ENCODE data around the gene VDR. TPM values are rescaled to one million over a fixed set of nuclear protein-coding genes. Genes with fewer than 3 reads are reported as not detected.
"Not testable (repeated sequence)": the region's sequence is repeated elsewhere in the genome, so short reads cannot be mapped to it uniquely, and the experiment has no call there.

The VDR gene
- total RNA-seq, 3 donors from 2014 or later = 83.5 to 95.1 (median 87.3) TPM

DNA sequence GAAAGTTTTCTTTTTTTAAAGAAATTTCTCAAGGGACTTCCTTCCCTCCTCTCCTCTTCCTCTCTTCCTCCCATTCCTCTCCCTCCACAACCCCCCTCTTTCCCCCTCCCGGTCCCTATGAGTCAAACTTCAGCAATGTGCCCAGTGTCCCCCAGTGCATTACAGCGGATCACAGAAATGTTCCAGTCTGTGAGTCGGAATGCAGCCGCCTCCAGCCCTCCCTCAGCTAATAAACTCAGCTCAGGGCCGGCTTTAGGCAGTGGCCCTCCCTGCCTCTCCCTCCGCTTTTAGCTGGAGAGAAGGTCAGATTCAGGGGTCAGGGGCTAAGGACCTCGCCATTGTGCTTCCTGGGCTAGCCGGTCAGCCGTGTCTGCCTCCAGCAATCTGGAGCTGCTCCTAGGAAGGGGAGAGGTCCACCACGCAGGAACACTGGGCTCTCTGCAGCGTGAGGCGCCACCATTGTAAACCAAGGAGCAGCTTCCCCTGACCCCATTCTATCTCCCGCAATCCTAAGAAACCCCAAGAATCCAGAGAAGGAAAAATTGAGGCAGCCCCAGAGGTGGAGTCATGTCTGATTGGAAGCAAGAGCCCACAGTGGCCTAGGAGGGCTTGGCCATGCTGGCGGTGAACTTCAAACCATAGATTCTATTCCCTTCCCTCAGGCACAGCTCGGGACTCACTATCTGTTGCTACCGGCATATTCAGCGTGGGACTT, 84.0 kb downstream of the VDR start:
- H3K27me3 Mint-ChIP-seq (ENCODE audit: low read depth) = no peaks in the 10 kb centered on the region
- H3K9me3 Mint-ChIP-seq = no peaks in the 10 kb centered on the region
- H3K36me3 Mint-ChIP-seq (ENCODE audit: insufficient read depth) = peaks cover 17% of the 10 kb centered on the region
- ATAC-seq (no peak), DNase-seq (no peak)
- peaks cover 80% of the 10 kb centered on the region for H3K4me1 Mint-ChIP-seq (ENCODE audit: low read depth)
- peak overlapping the region; percentile 92 for H3K4me3 Mint-ChIP-seq

GRCh38 chr12:47819896-47820630, 84.7 kb downstream of the VDR start, which contains the start of gene HDAC7:
TSS of gene HDAC7 (minus strand) at chr12:47819903. CDS start at chr12:47819785, 118 bp downstream.
- Mint-ChIP-seq H3K36me3 (ENCODE audit: insufficient read depth) (peaks cover 17% of the 10 kb centered on the region), H3K27me3 (ENCODE audit: low read depth) (no peaks in the 10 kb centered on the region), H3K4me1 (ENCODE audit: low read depth) (peaks cover 80% of the 10 kb centered on the region), H3K9me3 (no peaks in the 10 kb centered on the region), H3K4me3 (peak within 1 kb of the TSS; percentile 97)
- peak; percentile 66 for DNase-seq
- peak; percentile 69 to 70 for ATAC-seq

DNA sequence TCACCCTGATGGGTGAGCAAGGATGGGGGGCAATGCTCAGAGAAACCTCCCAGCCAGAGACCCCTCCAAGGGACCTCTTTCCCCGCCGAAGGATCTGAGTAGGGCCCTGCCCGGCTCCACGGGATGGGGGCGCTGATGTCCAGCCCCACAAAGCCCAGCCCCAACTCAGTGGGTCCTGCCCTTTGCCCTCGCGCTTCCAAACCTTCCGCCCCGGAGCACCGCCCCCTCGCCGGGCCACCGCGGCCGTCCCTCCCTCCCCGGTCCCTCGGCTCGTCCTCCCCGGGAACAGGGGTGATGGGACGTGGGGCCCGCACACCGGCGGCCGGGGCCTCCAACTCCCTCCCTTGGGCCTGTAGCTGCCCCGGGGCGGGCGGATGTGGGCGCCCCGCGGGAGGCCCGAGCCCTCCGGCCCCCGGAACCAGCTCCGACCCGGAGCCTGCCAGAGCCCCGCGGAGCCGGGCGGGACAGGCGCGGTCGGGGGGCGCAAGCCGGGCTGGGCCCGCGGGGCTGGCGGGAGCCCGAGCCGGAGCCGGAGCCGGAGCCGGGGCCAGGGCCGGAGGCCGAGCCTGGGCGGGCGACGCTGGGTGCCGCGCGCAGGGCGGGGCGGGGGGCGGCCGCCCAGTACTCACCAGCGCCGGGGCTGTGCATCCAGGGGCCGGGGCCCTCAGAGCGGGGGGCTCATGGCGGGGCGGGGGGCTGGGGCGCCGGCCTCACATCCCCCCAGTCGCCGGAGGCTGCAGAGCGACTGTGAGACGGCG, 85.5 kb downstream of the VDR start:
- DNase-seq (peak; percentile 32), ATAC-seq (peak; percentile 16 to 26)
- H3K27me3 Mint-ChIP-seq (ENCODE audit: low read depth) = no peaks in the 10 kb centered on the region
- peaks cover 80% of the 10 kb centered on the region for H3K4me1 Mint-ChIP-seq (ENCODE audit: low read depth)
- peaks cover 23% of the 10 kb centered on the region for H3K36me3 Mint-ChIP-seq (ENCODE audit: insufficient read depth)
- no peaks in the 10 kb centered on the region for H3K9me3 Mint-ChIP-seq
- H3K4me3 Mint-ChIP-seq = peak overlapping the region; percentile 97

- Mint-ChIP-seq H3K4me1 (ENCODE audit: low read depth) (peaks cover 80% of the 10 kb centered on the region), H3K27me3 (ENCODE audit: low read depth) (no peaks in the 10 kb centered on the region), H3K36me3 (ENCODE audit: insufficient read depth) (peaks cover 23% of the 10 kb centered on the region), H3K4me3 (peak overlapping the region; percentile 97), H3K9me3 (no peaks in the 10 kb centered on the region)
- DNase-seq (no peak), ATAC-seq (peak; percentile 12 to 17)
These were observed 86.2 kb downstream of the VDR start for GRCh38 chr12:47818467-47819137.

DNA sequence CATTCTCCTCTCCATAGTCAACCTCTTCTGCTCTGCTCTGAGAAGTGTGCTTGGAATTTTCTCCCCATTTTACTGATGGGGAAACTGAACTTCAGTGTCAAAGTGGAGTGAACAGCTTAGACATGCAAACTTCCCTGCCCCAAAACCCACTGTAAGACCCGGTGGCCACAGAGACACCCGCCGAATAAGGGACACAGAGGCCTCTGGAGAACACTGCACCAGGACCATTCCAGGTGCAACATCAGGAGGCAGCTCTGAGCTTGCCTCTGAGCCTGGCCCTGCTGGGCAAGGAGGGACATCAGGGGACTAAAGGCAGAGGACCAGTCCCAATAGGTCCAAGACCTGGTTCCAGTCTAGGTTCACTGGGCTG, 86.8 kb downstream of the VDR start:
- ATAC-seq (no peak), DNase-seq (no peak)
- Mint-ChIP-seq H3K4me3 (peak overlapping the region; percentile 97), H3K36me3 (ENCODE audit: insufficient read depth) (peaks cover 27% of the 10 kb centered on the region), H3K4me1 (ENCODE audit: low read depth) (peaks cover 80% of the 10 kb centered on the region), H3K9me3 (no peaks in the 10 kb centered on the region), H3K27me3 (ENCODE audit: low read depth) (no peaks in the 10 kb centered on the region)

DNA sequence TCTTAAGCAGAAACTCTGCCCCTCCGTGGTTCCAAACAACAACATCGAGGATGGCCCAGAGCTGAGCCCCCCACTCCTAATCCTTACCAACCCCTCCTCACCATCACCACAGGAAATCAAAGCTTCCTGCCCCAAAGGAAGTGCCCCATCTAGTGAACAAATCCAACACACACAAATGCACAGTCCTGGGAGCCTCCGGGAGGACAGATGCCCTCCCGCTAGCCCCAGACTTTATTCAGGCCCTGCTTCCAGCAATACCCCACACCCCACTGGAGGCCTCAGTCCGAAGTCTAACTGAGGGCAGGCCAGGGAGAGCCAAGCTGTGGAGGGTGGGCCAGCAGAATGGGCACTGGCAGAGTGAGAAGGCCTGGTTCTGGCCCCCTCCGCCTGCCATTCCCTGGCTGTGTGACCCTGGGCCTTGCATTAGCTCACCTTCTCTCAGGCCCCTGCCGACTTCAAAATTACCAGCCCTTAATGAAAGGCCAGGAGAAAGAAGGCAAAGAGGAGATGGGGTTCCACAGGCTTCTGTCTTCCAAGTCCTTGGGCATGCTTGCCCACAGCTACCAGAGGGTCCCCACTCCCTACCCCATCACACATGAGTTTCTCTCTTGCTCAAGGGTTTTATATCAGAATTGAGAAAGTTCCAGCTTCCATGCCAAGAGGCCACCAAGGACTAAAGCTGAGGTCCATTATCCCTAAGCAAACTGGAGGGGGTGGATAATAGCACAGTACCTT, 87.4 kb downstream of the VDR start:
- Mint-ChIP-seq H3K36me3 (ENCODE audit: insufficient read depth) (peaks cover 27% of the 10 kb centered on the region), H3K27me3 (ENCODE audit: low read depth) (no peaks in the 10 kb centered on the region), H3K4me1 (ENCODE audit: low read depth) (peaks cover 79% of the 10 kb centered on the region), H3K4me3 (peak overlapping the region; percentile 97), H3K9me3 (no peaks in the 10 kb centered on the region)
- no peak for ATAC-seq
- DNase-seq = no peak

DNA sequence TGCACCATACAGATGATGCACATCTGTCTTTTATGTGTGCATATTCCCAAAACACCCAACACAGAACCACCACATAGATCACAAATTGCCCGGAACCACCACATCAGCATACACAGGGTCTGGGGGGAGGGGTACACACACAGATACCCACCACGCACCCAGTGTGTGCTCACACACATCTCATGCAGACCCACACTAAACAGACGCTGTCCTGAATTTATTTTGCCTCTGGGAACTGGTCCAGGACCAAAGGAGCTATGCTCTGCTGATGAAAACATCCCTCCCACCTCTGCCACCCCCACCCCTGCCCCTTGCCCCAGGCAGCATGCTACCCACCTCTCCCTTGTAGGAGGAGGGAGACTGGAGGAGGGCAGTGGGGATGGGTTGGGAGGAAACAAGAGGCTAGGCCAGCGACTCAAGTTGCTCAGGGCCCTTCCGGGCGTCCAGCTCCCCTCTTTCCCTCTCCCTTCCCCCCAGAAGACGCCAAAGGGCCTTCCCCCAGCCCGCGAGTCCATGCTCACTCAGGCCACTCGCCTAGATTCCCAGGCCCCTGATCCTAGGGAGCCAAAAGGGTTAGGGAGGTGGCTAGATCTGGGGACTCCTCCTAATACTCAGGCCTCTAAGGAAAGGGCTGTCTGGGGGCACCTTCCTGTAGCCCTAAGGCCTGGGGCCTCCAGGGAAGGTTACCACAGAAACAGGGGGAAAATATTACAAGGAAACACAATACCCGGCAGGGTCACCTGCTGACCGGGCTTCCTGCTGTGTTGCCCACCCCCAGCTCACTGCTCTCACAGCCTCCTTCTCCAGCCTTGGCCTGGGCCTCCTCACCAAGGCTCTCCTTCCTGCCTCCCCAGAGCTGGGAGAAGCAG, 88.2 kb downstream of the VDR start:
- Mint-ChIP-seq H3K27me3 (ENCODE audit: low read depth) (no peaks in the 10 kb centered on the region), H3K36me3 (ENCODE audit: insufficient read depth) (peaks cover 27% of the 10 kb centered on the region), H3K9me3 (no peaks in the 10 kb centered on the region), H3K4me3 (peak overlapping the region; percentile 97), H3K4me1 (ENCODE audit: low read depth) (peaks cover 79% of the 10 kb centered on the region)
- no peak for DNase-seq
- no peak for ATAC-seq

DNA sequence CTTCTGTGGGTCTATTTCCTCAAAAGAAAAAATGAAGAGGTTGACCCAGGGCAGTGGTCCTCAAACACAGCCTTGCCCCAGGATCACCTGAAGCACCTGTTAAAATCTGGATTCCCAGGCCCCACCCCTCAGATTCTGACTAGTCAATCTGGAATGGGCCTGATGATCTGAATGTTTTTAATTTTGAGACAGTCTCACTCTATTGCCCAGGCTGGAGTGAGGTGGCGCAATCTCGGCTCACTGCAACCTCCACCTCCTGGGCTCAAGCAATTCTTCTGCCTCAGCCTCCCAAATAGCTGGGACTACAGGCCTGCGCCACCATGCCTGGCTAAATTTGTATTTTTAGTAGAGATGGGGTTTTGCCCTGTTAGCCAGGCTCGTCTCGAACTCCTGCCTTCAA, 89.3 kb downstream of the VDR start:
- H3K9me3 Mint-ChIP-seq; ATAC-seq; H3K27me3 Mint-ChIP-seq (ENCODE audit: low read depth); DNase-seq: not testable (repeated sequence)
- H3K36me3 Mint-ChIP-seq (ENCODE audit: insufficient read depth) = peaks cover 27% of the 10 kb centered on the region
- peak overlapping the region; percentile 97 for H3K4me3 Mint-ChIP-seq
- peaks cover 80% of the 10 kb centered on the region for H3K4me1 Mint-ChIP-seq (ENCODE audit: low read depth)

- Mint-ChIP-seq H3K4me1 (ENCODE audit: low read depth) (peaks cover 83% of the 10 kb centered on the region), H3K9me3 (no peaks in the 10 kb centered on the region), H3K4me3 (peak overlapping the region; percentile 92), H3K27me3 (ENCODE audit: low read depth) (no peaks in the 10 kb centered on the region), H3K36me3 (ENCODE audit: insufficient read depth) (peaks cover 28% of the 10 kb centered on the region)
- DNase-seq (no peak), ATAC-seq (peak; percentile 12 to 14)
These were observed 90.1 kb downstream of the VDR start for GRCh38 chr12:47814539-47815170.

GRCh38 chr12:47813511-47814196, 91.1 kb downstream of the VDR start:
- peaks cover 28% of the 10 kb centered on the region for H3K36me3 Mint-ChIP-seq (ENCODE audit: insufficient read depth)
- peak overlapping the region; percentile 92 for H3K4me3 Mint-ChIP-seq
- peaks cover 91% of the 10 kb centered on the region for H3K4me1 Mint-ChIP-seq (ENCODE audit: low read depth)
- ATAC-seq (no peak), DNase-seq (no peak)
- H3K27me3 Mint-ChIP-seq (ENCODE audit: low read depth) = no peaks in the 10 kb centered on the region
- no peaks in the 10 kb centered on the region for H3K9me3 Mint-ChIP-seq

DNA sequence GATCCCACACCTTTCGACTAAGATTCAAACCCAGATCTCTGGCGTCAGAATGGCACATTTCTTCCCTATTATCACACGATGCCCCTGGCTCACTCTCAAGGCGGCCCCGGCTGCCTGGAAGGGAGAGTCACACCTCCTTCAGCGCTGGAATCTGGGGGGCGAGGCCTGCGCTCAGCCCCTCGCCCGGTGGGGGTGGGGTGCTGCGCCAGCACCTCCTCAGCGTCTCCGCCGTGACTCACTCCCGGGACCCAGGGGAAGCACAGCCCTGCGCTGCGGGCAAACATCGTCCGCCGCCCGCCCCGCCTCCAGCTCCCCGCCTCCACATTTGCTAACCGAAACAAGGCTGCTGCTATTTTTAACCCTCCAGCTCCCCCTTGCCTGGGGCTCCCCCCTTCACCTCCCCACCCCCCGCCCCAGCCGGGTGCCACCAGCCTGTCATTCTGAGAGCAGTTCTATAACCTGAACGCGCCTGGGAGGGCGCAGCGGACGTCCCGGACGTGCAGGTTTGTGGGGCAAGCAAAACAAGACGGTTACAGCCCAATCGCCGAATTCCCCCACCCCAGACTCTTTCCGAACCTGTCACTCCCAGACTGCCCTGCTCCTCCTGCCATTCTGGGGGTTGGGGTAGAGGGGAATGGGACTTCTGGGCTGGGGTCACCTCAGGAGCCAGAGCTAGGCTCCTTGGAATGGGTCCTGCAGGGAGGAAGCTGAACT, 91.8 kb downstream of the VDR start:
- no peaks in the 10 kb centered on the region for H3K9me3 Mint-ChIP-seq
- DNase-seq (peak; percentile 91), ATAC-seq (peak; percentile 76 to 77)
- peak overlapping the region; percentile 92 for H3K4me3 Mint-ChIP-seq
- peaks cover 91% of the 10 kb centered on the region for H3K4me1 Mint-ChIP-seq (ENCODE audit: low read depth)
- no peaks in the 10 kb centered on the region for H3K27me3 Mint-ChIP-seq (ENCODE audit: low read depth)
- peaks cover 22% of the 10 kb centered on the region for H3K36me3 Mint-ChIP-seq (ENCODE audit: insufficient read depth)

All from activated T-cell treated with anti-CD3 and anti-CD28 coated beads, Interleukin-2, amount 50 U/mL, for 4 hours (primary cell).